Neural cell (in vitro differentiated cells): Measurements from ENCODE around the gene USP35. TPM values are rescaled to one million over a fixed set of nuclear protein-coding genes. Genes with fewer than 3 reads are reported as not detected.

Experiments used
- H2AFZ ChIP-seq: fragments of 200-600, 300-800 bp; sonication (generic), shearing (Covaris generic); 2 replicates; pipeline ENCODE4 v1.6.0; 2014; ENCODE audit warnings: low read depth, mild to moderate bottlenecking, antibody characterized with exemption, low read length, moderate library complexity
- H3F3A ChIP-seq: fragments of 200-600 bp; shearing (Covaris generic); 2 replicates; pipeline ENCODE4 v1.6.1; 2016; ENCODE audit warnings: mild to moderate bottlenecking, moderate library complexity, mixed read lengths, antibody characterized with exemption, low read length; ENCODE audit not compliant: insufficient read depth, poor library complexity, severe bottlenecking
- H3K27ac ChIP-seq: fragments of 200-600, 300-800 bp; sonication (generic), shearing (Covaris generic); 2 replicates; pipeline ENCODE4 v1.5.1; 2014; ENCODE audit warnings: mild to moderate bottlenecking, low read length, moderate library complexity
- H3K27me3 ChIP-seq: fragments of 300-800, 200-600 bp; sonication (generic), shearing (Covaris generic); 2 replicates; pipeline ENCODE4 v1.6.0; 2014; ENCODE audit warnings: mild to moderate bottlenecking, low read depth, low read length, moderate library complexity; ENCODE audit not compliant: insufficient read depth
- H3K36me3 ChIP-seq: fragments of 300-800, 200-600 bp; sonication (generic), shearing (Covaris generic); 2 replicates; pipeline ENCODE4 v1.5.1; 2014; ENCODE audit warnings: mild to moderate bottlenecking, antibody characterized with exemption, low read length, moderate library complexity; ENCODE audit not compliant: insufficient read depth
- H3K4me2 ChIP-seq: fragments of 300-800, 200-600 bp; sonication (generic), shearing (Covaris generic); 2 replicates; pipeline ENCODE4 v1.6.0; 2014; ENCODE audit warnings: mild to moderate bottlenecking, low read length
- H3K4me3 ChIP-seq: fragments of 300-800, 200-600 bp; sonication (generic), shearing (Covaris generic); 2 replicates; pipeline ENCODE4 v1.5.1; 2014; ENCODE audit warnings: mild to moderate bottlenecking, low read length, moderate library complexity
- H3K79me2 ChIP-seq: fragments of 200-600 bp; shearing (Covaris generic); replicated peaks from 2 replicates; pipeline ENCODE4 v1.6.0; 2014; ENCODE audit warnings: mild to moderate bottlenecking, low read length, moderate library complexity; ENCODE audit not compliant: insufficient read depth
- H3K9ac ChIP-seq: fragments of 300-800, 200-600 bp; sonication (generic), shearing (Covaris generic); 2 replicates; pipeline ENCODE4 v1.6.1; 2016; ENCODE audit warnings: mild to moderate bottlenecking, low read length, mixed read lengths
- H3K9me2 ChIP-seq: fragments of 200-600 bp; shearing (Covaris generic); 2 replicates; pipeline ENCODE4 v1.6.1; 2016; ENCODE audit warnings: mild to moderate bottlenecking, low read length, mixed read lengths; ENCODE audit not compliant: insufficient read depth
- H3K9me3 ChIP-seq: fragments of 200-600, 300-800 bp; sonication (generic), shearing (Covaris generic); 2 replicates; pipeline ENCODE4 v1.6.1; 2016; ENCODE audit warnings: mild to moderate bottlenecking, mixed run types, low read length, moderate library complexity, mixed read lengths
- H4K20me1 ChIP-seq: fragments of 200-600 bp; shearing (Covaris generic); 2 replicates; pipeline ENCODE4 v1.6.1; 2016; ENCODE audit warnings: mild to moderate bottlenecking, mixed run types; ENCODE audit not compliant: insufficient read depth
- EP300 ChIP-seq: fragments of 450-650 bp; conservative IDR thresholded peaks from 2 replicates; pipeline ENCODE4 v1.6.1; 2014; ENCODE audit warnings: antibody characterized with exemption, mild to moderate bottlenecking, moderate library complexity; ENCODE audit not compliant: poor library complexity, severe bottlenecking
- EZH2 ChIP-seq: fragments of 200-600, 300-800 bp; shearing (Covaris generic), sonication (generic); IDR thresholded peaks from 2 replicates; pipeline ENCODE4 v1.6.1; 2014; ENCODE audit warnings: antibody characterized with exemption, low read length, borderline replicate concordance, mild to moderate bottlenecking; ENCODE audit not compliant: insufficient read depth, poor library complexity, severe bottlenecking
- MXI1 ChIP-seq: fragments of 450-650 bp; conservative IDR thresholded peaks from 2 replicates; pipeline ENCODE4 v1.6.1; 2014; ENCODE audit warnings: antibody characterized with exemption, mild to moderate bottlenecking; ENCODE audit not compliant: poor library complexity, severe bottlenecking
- POLR2AphosphoS5 ChIP-seq: IDR thresholded peaks from 2 replicates; pipeline ENCODE4 v1.6.1; 2012
- RAD21 ChIP-seq: fragments of 450-650 bp; conservative IDR thresholded peaks from 2 replicates; pipeline ENCODE4 v1.6.1; 2014; ENCODE audit warnings: antibody characterized with exemption, mild to moderate bottlenecking, moderate library complexity
- SMC3 ChIP-seq: fragments of 450-650 bp; conservative IDR thresholded peaks from 2 replicates; pipeline ENCODE4 v1.6.1; 2014; ENCODE audit warnings: antibody characterized with exemption, mild to moderate bottlenecking, moderate library complexity; ENCODE audit not compliant: poor library complexity
- TAF1 ChIP-seq: IDR thresholded peaks from 2 replicates; pipeline ENCODE4 v1.6.1; 2012; ENCODE audit warnings: low read depth
- polyA plus RNA-seq: library from polyadenylated mRNA; depleted of rRNA; stranded (reverse); fragments of >200 nt; gene quantifications from 2 replicates; pipeline ENCODE4 v1.2.3, GENCODE V29; 2014
- TF ChIP-seq, protein P1 (sequence below): fragments of 450-650 bp; IDR thresholded peaks from 2 replicates; pipeline ENCODE4 v1.5.1; 2014; ENCODE audit warnings: antibody characterized with exemption, mild to moderate bottlenecking, moderate library complexity; ENCODE audit not compliant: poor library complexity, severe bottlenecking
- TF ChIP-seq, protein P2 (sequence below): IDR thresholded peaks from 2 replicates; pipeline ENCODE4 v1.6.1; 2012; ENCODE audit warnings: borderline replicate concordance

Gene USP35
- polyA plus RNA-seq, 1 donor from 2014 or later = 12.9 TPM

DNA sequence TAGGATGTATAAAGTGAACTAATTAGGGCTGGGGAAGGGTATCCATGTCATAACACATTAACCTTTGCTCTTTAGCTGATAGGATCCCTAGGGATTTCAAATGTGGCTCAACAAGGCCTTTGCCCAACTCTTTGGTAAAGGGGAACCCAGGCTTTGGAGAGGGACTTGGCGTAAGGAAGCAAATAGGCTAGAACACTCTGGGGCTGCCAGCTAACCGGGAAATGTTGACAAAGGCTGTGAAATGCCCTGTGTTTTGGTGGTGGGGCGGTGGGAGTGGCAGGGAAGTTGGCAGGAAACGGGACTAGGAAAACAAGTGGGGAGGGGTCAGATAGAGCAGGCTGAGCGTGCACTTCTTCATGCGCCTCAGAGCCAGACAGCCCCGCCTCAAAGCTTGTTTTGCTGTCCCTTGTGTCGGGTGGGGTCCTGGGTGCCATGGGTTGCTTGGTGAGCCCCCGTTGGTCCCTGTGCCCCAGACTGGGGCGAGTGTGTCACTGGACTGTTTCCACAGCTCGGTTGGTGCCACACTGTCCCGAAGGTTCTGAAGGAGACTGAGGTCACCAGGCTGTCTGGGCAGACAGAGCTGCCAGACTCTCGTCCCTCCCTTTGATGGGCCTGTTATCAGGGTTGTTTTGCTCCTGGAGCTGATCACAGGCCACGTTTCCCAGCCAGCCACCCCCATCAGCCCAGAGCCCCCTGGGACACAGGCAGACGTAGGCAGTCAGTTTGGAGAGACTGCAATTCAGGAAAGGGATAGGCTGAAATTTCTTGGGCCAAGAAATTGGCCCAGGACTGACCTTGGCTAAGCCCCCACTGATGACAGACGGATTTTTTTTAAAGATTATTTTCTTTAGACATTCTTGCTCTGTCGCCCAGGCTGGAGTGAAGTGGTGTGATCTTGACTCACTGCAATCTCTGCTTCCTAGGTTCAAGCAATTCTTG is 19.9 kb upstream of the USP35 start:
- TF ChIP-seq TAF1 = no peak
- no peak for TF ChIP-seq POLR2AphosphoS5
- TF ChIP-seq, protein P1, sequence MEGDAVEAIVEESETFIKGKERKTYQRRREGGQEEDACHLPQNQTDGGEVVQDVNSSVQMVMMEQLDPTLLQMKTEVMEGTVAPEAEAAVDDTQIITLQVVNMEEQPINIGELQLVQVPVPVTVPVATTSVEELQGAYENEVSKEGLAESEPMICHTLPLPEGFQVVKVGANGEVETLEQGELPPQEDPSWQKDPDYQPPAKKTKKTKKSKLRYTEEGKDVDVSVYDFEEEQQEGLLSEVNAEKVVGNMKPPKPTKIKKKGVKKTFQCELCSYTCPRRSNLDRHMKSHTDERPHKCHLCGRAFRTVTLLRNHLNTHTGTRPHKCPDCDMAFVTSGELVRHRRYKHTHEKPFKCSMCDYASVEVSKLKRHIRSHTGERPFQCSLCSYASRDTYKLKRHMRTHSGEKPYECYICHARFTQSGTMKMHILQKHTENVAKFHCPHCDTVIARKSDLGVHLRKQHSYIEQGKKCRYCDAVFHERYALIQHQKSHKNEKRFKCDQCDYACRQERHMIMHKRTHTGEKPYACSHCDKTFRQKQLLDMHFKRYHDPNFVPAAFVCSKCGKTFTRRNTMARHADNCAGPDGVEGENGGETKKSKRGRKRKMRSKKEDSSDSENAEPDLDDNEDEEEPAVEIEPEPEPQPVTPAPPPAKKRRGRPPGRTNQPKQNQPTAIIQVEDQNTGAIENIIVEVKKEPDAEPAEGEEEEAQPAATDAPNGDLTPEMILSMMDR = no peak
- H2AFZ ChIP-seq = no peak overlapping the region
- no peaks in the 10 kb centered on the region for H3F3A ChIP-seq
- no peaks in the 10 kb centered on the region for H3K9me2 ChIP-seq
- H3K4me3 ChIP-seq = no peak overlapping the region
- no peaks in the 10 kb centered on the region for H4K20me1 ChIP-seq
- no peaks in the 10 kb centered on the region for H3K79me2 ChIP-seq
- H3K36me3 ChIP-seq = no peaks in the 10 kb centered on the region
- H3K27ac ChIP-seq = no peak overlapping the region
- H3K9ac ChIP-seq = no peak overlapping the region
- no peaks in the 10 kb centered on the region for H3K9me3 ChIP-seq
- no peak overlapping the region for H3K4me2 ChIP-seq
- no peaks in the 10 kb centered on the region for H3K27me3 ChIP-seq

DNA sequence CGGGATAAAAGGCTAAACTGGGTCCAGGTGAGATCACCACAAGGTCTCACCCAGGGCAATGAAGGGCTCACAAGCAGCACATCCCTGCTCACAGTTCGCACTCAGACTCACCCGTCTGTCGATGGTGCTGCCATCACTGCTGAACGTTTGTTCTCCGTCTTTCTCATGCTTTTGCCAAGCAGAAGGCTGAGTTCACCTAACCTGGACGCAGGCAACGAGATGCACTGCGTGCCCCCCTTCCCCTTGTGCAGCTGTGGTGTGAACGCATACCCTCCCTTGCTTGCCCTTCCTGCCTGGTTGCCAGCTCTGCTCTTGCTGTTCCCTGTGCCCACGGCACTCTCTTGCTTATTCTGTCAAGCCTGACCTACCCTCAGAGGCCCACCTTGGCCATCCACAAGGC is 18.3 kb upstream of the USP35 start:
- H3K4me2 ChIP-seq = no peak overlapping the region
- H3K4me3 ChIP-seq = no peak overlapping the region
- no peaks in the 10 kb centered on the region for H4K20me1 ChIP-seq
- no peaks in the 10 kb centered on the region for H3K79me2 ChIP-seq
- no peaks in the 10 kb centered on the region for H3K27me3 ChIP-seq
- no peaks in the 10 kb centered on the region for H3K36me3 ChIP-seq
- TF ChIP-seq RAD21 (no peak), EP300 (no peak), SMC3 (no peak), MXI1 (no peak), TAF1 (no peak), POLR2AphosphoS5 (no peak), EZH2 (no peak)
- TF ChIP-seq, protein P1 = no peak
- TF ChIP-seq, protein P2, sequence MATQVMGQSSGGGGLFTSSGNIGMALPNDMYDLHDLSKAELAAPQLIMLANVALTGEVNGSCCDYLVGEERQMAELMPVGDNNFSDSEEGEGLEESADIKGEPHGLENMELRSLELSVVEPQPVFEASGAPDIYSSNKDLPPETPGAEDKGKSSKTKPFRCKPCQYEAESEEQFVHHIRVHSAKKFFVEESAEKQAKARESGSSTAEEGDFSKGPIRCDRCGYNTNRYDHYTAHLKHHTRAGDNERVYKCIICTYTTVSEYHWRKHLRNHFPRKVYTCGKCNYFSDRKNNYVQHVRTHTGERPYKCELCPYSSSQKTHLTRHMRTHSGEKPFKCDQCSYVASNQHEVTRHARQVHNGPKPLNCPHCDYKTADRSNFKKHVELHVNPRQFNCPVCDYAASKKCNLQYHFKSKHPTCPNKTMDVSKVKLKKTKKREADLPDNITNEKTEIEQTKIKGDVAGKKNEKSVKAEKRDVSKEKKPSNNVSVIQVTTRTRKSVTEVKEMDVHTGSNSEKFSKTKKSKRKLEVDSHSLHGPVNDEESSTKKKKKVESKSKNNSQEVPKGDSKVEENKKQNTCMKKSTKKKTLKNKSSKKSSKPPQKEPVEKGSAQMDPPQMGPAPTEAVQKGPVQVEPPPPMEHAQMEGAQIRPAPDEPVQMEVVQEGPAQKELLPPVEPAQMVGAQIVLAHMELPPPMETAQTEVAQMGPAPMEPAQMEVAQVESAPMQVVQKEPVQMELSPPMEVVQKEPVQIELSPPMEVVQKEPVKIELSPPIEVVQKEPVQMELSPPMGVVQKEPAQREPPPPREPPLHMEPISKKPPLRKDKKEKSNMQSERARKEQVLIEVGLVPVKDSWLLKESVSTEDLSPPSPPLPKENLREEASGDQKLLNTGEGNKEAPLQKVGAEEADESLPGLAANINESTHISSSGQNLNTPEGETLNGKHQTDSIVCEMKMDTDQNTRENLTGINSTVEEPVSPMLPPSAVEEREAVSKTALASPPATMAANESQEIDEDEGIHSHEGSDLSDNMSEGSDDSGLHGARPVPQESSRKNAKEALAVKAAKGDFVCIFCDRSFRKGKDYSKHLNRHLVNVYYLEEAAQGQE = no peak
- no peaks in the 10 kb centered on the region for H3K9me2 ChIP-seq
- H2AFZ ChIP-seq = no peak overlapping the region
- no peaks in the 10 kb centered on the region for H3K9me3 ChIP-seq
- no peak overlapping the region for H3K27ac ChIP-seq
- no peaks in the 10 kb centered on the region for H3F3A ChIP-seq
- H3K9ac ChIP-seq = no peak overlapping the region
